GM18517 (cell line): ENCODE measurements around the gene ACAA1.
A peak's percentile ranks its signal among the peaks of the same experiment; 100 is the strongest.

Experiments
- ATAC-seq: cut with Tn5 transposase; IDR thresholded peaks from one replicate; pipeline ENCODE4 v1.9.1; 2021; ENCODE audit warnings: mild to moderate bottlenecking, moderate library complexity; ENCODE audit not compliant: unreplicated experiment

Gene ACAA1

DNA sequence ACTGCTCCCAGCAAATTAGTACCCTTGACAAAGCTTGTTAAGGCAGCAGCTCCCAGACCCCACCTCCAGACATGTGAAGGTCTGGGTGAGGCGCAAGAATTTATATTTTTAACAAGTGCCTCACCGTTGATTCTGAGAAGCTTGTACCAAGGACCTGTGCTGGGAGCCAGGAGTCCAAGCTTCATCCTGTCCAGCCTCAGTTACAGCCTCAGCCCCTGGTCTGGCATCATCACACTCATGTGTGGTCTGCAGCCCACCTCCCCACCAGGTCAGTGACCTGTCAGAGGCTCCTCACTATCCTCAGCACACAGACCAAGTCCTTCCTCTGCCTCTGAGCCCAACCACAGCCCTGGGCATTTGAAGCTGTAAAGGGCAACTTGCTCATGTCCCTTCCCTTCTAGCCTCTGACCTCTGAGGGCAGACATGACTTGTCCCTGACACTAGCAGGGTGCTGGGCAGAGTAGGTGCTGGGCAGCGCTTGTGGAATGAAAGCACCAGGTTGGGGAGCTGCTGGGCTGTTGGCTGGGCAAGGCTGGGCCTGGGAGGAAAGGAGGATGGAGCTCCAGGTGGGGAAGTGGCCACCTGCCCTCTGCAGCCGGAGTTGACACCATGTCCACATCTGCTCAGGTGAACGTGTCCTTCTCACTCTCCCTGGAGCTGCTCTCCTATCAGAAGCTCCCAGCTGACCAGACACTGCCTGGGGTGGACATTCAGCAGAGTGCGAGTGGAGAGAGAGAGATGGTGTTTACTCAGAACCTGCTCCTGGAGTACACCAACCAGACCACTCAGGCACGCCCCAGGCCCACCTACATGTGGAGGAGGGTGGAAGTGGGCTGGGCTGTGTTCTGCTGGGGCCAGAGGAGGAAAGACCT, 16.9 kb downstream of the ACAA1 start:
- ATAC-seq = no peak

DNA sequence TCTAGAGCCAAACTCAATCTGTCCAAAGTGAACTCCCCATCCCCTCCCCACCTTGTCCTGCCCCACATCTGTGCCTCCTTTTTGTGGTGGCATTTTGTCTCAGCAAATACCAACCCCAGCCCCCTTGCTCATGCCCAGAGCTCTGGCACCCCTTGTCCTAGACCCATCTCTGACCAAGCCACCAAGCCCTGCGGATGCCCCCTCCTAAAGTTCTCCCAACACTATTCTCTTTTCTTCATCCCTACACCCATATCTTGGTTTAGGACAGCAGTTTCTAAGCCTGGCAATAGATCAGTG, 17.7 kb downstream of the ACAA1 start:
- no peak for ATAC-seq

DNA sequence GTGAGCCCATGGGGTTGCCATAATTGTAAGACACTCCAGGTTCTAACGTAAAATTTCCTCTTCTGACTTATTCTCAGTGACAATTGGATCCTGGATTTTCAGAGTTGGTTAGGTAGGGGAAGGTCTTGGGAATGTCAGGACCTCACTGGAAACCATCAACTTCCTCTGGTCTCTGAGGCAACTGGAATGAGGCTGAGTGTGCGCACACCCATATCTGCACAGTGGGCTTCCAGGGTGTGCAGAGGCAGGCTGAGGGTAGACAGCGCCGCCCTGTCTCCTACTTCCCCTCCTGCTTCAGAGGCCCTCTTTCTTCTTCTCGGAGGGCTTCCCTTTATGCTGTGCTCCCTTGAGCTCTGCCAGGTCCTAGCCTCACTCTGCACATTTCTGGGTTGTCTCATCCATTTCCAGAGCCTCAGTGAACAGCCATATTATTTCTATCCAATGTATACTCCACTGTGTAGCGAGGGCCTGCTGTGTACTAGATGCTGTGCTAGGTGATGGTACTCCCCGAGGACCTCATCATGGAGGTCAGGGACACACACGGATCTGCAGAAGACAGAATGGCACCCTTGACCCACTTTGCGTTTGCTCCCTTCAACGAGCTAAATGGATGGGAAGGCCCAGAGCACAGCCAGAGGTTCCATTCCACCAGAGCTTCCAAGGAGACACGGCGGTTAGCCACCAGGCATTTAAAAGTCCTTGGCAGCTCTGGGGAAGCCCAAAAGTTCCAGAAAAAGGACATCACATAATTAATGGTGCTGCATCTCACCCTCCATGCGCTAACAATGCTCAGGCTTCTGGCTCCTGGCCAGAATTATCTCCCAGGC, 18.3 kb downstream of the ACAA1 start:
- ATAC-seq = no peak

DNA sequence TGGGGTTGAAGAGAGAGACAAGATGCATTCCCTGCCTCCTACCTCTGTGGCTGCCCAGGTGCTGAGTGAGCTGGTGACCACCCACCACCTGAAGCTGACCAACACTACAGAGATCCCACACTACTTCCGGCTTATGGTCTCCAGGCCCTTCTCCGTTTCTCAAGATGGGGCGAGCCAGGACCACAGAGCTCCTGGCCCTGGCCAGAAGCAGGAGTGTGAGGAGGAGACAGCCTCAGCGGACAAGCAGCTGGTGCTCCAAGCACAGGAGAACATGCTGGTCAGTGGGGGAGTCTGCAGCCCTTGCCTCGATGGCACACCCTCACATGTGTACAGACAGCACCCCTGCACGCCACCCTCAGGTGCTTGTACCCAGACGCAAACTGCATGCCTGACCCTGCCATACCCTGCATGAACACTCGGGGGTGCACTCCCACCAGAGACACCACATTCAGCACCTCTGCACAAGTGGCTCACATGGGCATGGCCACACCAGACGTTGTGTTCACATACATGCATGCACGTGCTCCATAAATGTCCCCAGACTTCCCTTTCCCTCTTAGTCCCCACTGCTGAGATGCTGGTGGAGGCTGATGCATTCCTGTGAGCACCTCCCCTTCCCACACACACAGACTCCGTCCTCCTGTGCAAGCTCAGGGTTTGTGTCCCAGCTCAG, 19.0 kb downstream of the ACAA1 start:
- peak; percentile 79 for ATAC-seq

DNA sequence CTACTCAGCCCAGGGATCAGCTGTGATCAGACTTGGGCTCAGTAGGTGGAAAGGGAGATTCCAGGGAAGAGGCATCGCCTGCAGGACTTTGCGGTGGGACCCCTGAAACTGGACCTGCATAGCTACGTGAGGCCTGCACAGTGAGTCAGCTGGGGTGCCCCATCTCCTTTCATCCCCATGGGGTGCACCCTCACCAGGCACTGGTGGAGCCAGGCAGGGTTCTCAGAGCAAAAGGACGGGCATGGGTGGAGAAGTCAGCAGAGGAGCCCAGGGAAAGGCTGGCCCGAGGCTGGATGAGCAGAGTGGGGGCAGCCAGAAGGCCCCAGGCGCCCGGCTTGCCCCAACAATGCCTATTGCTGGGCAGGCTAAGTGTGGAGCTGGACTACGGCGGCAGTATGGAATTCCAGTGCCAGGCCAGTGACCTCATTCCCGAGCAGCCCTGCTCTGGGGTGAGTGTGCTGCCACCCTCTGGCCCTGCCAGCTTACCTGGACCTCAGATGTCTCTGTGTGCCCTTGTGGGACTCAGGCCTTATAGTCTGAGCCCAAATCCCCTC, 19.7 kb downstream of the ACAA1 start:
- ATAC-seq = no peak

DNA sequence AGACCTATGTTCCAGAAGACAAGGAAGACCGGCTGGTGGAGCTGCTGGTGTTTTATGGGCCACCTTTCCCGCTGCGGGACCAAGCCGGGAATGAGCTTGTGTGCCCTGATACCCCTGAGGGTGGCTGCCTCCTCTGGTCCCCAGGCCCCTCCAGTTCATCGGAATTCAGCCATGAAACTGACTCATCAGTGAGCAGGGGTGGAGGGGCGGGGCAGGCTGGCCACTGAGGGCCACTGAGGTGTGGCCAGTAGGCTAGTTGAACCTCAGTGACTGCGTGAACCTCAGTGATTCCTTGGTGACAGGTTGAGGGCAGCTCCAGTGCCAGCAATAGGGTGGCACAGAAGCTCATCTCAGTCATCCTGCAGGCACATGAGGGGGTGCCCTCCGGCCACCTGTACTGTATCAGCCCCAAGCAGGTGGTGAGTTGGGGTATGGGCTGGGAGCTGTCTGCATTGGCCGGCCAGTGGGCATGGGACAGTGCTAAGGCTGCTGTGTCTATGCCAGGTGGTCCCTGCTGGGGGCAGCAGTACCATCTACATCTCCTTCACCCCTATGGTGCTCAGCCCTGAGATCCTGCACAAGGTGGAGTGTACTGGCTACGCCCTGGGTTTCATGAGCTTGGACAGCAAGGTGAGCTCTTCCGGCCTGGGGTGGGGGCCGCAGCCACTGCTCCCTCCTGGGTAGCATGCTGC, 20.3 kb downstream of the ACAA1 start:
- no peak for ATAC-seq

DNA sequence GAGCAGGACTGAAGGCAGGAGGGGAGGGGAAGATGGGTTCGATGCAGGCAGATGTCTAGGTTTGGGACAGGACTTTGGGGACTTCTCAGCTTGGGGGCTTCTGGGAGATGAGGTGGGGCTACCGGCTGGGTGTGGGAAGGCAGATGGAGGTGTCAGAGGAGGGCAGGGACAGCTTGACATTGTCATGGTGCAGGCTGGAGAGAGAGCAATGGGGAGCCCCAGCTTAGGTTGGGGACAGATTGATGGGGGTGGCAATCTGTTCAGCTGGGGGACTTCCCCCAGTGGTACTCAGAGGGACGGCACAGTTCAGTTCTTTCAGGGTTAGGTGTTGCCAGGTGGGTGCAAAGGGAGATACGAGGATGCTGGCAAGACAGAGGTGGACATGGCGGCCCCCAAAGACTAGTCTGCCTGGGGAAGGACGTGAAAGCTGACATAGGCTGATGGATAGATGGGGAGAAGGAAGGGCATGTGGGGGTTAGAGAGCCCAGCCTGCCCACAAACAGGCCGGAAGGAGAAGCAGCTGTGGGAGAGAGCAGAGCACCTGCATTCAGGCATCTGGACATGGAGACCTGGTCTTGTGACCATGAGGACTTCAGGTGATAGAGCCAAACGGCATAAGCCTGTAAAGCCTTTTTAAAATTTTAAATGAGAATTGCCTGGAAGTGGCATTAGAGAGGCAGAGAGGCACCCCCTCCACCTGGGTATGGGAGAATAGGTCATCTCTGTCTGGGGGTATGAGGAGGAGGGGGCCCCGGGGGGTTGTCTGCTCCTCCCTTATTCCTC, 21.1 kb downstream of the ACAA1 start:
- ATAC-seq = no peak

DNA sequence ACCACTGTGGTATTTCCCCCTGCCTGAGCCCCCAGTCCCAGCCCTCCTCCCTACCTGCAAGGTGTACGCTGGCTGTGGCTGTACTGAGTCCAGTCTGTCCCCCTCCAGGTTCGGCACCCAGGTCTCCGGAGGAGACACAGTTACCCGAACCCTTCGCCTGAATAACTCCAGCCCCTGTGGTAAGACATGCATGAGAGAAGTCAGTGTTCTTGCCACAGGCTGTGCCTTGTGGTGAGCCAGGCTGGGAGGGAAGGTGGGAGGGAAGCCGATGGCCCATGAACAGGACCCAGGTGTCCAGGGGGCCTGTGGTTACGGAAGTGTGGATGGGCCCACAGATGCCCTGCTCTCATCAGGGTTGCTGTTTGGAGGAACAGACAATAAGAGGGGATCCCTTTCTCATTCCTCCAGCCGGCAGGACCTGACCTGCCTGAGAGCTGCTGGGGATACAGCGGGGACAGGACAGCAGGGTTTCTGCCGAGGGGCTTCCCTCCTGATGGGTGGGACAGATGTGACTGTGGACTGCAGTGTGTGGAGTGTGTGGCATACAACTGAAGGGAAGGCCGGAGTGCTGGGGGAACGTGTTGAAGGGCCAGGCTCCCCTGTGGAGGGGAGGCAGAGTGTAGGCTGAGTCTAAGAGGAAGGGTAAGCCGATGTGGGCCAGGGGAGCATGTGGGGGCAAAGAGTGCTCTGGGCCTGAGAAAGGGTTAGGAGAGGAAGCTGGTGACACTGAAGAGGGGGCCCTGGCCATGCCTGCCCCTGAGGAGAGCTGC, 21.9 kb downstream of the ACAA1 start:
- no peak for ATAC-seq

DNA sequence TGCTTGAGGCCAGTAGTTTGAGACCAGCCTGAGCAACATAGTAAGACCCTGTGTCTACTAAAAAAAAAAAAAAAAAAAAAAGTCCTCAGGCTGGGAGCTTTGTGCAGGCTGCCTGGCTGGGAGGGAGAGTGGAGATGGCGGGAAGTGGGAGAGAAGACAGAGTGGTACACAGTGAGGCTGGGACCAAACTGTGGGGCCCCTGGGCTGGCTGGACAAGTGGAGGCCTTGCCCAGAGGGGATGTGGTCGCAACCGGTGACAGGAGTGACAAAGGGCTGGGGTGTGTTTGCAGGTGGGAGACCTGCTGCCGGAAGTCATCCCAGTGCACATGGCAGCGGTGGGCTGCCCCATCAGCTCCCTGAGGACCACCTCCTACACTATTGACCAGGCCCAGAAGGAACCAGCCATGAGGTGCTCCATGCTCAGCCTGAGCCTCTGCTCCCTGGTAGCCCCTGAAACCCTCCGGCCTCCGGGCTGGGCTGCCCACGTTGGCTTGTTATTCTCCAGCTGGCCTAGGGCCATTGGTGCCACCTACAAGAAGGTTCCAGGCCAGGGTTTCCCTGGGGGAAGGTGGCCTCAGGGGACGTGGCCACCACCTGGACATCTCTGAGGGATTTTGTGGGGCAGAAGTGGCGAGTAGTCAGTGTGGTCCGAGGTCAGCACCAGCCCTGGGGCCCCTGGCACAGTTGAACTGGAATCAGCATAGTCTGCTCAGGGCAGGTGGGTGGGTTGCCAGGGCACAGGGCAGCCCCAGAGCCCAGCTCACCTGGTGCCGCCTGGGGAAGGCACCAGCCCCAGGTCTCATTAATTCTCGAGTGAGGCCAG, 22.7 kb downstream of the ACAA1 start:
- ATAC-seq = no peak

DNA sequence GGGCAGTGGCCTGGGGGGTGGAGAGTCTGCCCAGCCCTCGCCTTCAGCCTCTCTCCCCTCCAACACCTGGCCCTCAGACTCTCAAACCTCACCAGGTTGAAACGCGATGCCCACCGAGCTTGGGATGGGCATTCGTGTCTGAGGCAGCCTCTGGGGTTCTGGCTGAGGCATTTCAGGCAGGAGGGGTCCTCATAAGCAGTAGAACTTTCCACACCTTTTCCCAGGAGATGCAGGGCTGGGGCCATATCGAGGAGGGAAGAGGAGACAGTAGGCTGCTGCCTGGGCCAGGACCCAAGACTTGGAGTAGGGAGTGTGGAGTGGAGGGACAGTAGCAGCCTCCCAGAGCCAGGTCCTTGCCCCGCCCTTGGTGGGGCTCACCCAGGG, 24.6 kb downstream of the ACAA1 start:
- ATAC-seq = no peak

DNA sequence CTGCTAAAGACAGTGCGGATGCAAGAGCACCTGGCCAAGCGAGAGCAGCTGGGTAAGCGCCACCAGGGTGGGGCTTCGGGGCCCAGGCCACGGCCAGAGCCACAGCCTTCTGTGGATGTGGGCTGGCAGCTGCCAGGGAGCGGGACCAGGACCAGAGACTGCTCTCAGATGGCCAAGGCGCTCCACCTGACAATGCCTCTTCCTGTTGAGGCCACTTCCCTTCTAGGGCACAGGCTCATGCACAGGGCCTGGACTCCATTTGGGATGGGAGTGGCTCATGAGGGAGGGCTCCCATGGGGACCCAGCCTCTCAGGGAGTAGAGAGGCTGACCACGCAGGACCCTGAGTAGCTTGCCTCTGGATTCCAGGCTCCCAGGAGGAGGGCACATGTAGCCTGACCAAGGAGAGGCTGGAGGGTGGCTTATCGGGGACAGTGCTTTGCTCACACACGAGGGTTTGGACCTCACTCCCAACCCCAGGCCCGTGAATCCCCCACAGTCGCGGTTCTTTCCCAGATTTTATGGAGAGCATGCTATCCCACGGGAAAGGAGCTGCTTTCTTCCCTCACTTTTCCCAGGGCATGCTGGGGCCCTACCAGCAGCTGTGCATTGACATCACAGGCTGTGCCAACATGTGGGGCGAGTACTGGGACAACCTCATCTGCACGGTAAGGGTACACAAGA, 25.1 kb downstream of the ACAA1 start:
- ATAC-seq = no peak

DNA sequence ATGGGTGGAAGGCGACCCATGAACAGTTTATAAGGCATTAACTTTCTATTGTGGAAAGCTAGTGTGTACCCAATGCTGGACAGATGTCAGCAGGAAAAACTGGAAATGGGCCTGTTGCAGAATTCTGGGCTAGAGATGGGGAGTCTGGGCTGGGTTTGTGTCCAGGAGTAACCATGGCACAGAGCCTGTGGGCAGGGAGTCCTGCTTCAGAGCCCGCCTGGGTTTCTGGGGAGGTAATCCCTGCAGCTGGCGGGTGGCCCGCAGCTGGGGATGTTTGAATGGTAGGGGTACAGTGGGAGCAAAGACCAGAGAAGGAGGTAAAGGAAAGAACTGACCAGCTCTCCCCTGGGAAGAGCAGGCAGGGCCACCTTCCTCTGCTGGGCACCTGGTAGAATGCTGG, 25.7 kb downstream of the ACAA1 start:
- ATAC-seq = no peak

DNA sequence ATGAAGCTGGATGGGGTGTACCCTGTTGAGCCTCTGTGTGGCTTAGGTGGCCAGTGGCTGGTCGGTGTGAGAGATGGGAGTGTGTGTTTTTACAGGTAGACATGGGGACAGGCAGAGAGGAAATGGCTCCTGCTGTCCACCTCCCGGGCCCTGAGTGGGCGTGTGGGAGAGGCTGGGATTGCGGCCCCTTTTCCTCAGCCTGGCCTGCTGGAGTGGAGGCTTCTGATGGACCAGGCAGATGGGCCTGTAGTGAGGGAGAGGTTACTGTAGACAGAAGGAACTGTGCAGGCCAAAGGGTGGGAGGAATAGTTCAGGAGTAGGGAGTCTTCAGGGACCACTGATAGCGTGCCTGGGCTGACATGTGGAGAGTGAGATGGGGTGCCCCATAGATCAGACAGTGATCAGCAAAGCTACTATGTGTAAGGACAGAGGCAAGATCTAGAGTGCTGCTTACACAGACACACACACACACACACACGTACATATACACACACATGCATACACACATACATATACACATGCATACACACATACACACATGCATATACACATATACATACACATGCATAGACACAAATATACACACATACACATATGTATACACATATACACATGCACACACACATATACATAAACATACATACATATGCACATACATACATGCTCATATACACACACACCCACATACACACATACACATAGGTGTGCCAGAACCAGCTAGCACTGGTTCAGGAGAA, 26.4 kb downstream of the ACAA1 start:
- no peak for ATAC-seq

DNA sequence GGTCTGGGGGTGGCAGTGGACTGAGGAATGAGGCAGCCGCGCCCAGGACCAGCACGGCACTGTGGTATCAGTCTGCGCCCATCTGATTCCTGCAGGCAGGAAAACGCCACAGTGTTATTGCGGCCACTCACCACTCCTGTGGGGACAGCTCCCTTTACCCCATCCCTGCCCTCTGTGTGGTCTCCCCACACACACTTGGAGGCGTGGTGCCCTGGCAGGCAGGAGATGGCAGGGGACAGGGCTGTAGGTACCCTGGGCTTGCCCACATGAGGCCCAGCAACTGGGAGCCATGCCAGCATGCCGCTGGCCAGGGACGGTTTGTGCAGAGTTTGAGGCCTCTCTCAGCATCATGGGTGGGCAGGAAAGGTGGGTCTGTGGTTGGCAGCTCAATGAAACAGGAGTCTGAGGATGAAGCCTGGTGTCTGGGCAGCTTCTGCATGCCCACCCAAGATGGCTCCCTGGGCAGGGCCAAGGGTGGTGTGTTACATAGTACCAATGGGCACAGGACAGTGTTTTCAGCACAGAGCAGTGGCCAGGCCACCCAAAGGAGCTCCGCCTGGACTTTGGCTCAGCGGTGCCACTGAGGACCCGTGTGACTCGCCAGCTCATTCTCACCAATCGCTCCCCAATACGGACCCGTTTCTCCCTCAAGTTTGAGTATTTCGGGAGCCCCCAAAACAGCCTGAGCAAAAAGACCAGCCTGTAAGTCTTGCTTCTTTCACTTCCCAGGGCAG, 27.2 kb downstream of the ACAA1 start:
- no peak for ATAC-seq

DNA sequence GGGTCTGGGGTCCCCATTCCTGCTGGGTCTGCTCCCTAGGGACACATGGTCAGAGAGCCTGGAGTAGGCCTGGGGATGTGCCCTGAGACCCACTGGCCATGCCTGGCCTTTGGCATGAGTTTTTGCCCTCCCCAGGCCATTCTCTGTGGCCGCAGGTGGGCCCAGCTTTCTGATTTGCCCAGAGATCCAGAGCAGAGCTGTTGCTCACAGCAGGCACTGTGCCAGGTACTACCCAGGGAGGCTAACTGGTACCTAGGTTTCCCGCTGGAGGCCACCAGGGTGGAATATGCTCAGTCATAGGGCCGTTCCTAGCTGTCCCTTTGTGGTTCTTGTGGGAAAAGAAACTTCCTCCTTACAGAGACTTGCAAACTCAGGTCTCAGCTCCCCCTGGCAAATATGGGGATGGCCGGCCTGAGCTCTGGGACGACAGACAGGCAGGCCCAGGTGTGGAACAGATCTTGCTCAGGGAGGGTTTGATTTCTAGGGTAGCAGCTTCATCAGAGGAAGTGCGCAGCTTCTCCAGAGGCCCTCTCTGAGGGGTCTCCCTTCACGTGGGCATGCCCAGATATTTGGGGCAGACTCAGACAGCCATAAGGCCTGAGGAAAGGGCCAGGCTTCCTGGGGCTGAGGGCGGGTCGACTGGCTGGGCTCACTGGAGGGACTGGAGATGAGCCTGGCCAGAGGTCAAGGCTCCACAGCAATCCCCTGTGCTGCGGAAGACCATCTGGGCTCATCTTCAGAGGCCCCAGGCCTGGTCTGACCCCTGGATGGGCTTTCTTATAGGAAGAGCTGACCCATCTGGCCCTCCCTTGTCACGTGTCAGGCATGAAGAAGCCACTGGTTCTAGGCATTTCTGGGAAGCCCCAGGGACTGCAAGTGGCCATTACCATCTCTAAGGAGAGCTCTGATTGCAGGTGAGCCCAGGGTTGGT, 28.0 kb downstream of the ACAA1 start:
- ATAC-seq = no peak
